ENCODE results near the gene LRRC3B.

LRRC3B gene

DNA sequence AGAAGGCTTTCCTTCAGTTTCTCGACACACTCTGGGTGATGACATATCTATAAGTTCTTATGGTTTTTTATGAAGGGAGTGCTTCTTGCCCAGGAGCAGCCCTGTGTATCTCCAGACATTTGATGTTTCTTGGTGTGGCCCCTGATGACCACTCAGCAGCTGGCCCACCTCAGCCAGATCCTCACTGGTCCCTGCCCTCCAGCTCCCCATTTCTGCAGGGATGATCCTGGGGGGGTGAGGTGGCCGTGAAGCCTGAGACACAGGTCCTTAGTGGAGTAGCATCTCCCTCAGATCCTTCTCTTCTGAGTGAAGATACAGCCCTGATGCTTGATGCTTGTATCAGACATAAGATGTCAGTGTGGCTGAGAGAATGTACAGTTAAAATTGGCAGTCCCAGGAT, 127.7 kb downstream of the LRRC3B start:
- H3K4me3 ChIP-seq (replicated peaks; ENCODE audit: low read depth, low read length) = no peak overlapping the region
- TF ChIP-seq, protein P1, sequence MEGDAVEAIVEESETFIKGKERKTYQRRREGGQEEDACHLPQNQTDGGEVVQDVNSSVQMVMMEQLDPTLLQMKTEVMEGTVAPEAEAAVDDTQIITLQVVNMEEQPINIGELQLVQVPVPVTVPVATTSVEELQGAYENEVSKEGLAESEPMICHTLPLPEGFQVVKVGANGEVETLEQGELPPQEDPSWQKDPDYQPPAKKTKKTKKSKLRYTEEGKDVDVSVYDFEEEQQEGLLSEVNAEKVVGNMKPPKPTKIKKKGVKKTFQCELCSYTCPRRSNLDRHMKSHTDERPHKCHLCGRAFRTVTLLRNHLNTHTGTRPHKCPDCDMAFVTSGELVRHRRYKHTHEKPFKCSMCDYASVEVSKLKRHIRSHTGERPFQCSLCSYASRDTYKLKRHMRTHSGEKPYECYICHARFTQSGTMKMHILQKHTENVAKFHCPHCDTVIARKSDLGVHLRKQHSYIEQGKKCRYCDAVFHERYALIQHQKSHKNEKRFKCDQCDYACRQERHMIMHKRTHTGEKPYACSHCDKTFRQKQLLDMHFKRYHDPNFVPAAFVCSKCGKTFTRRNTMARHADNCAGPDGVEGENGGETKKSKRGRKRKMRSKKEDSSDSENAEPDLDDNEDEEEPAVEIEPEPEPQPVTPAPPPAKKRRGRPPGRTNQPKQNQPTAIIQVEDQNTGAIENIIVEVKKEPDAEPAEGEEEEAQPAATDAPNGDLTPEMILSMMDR (IDR thresholded peaks at IDR 0.05; ENCODE audit: low read depth, low read length, missing control alignments) = no peak
- no peak for DNase-seq (ENCODE audit: extremely low read depth, low read depth)

DNA sequence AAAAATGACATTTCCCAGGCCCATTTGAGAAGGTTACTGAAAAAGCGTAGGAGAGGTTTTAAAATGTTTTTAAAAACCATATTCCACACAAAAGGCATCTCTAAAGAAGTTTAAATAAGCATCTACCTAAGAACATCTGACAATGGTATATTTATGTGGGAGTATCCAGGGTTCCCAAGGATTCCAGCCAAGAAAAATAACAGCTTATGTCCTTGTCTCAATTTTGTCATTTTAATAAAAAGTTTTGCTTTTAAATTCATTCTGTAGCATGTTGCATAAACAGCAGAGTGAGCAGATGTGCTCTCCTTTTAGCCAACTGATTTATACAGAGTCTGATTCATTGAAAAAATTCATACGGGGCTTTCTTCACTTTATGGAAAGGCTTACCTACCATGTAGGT, 129.9 kb downstream of the LRRC3B start:
- DNase-seq (ENCODE audit: extremely low read depth, low read depth) = no peak
- no peak overlapping the region for H3K4me3 ChIP-seq (replicated peaks; ENCODE audit: low read depth, low read length)
- TF ChIP-seq, protein P1 (IDR thresholded peaks at IDR 0.05; ENCODE audit: low read depth, low read length, missing control alignments) = no peak

DNA sequence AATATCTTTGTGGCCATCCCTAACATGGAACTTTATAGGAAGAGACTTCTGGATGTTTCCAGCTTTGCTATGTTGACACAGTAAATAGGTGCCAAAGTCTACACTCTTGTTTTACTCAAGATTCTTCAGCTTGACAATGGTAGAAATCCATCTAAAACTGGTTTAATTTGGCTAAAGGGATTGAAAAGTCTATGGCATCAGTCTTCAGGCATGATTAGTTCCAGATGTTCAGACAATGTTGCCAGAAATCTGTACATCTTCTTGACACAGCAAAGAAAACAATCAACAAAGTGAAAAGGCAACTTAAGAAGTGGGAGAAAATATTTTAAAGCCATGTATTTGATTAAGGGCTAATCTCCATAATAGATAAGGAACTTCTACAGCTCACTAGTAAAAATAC, 130.5 kb downstream of the LRRC3B start:
- TF ChIP-seq, protein P1 (IDR thresholded peaks at IDR 0.05; ENCODE audit: low read depth, low read length, missing control alignments) = no peak

GRCh38 chr3:26757978-26758377, 135.4 kb downstream of the LRRC3B start:
- DNase-seq (ENCODE audit: extremely low read depth, low read depth) = no peak
- TF ChIP-seq, protein P1 (IDR thresholded peaks at IDR 0.05; ENCODE audit: low read depth, low read length, missing control alignments) = no peak
- H3K4me3 ChIP-seq (replicated peaks; ENCODE audit: low read depth, low read length) = no peak overlapping the region

More for the DNA sequence above, 130.5 kb downstream of the LRRC3B start:
- DNase-seq (ENCODE audit: extremely low read depth, low read depth) = no peak
- no peak overlapping the region for H3K4me3 ChIP-seq (replicated peaks; ENCODE audit: low read depth, low read length)
